CD14-positive monocyte (primary cell): ENCODE results near the gene DENND1B. TPM values are rescaled to one million over a fixed set of nuclear protein-coding genes. Genes with fewer than 3 reads are reported as not detected.

Experiments
- DNase-seq, 3 donors: peaks; one replicate each; pipeline ENCODE4 v3.0.0-alpha.2; 2011 to 2022
- H2AFZ ChIP-seq: 2 replicates; pipeline ENCODE4 v1.6.0; 2012; ENCODE audit warnings: mild to moderate bottlenecking, low read depth, low read length, inconsistent platforms; ENCODE audit not compliant: insufficient read depth, poor library complexity, severe bottlenecking
- H3K27ac ChIP-seq, 2 donors: 1 replicate in 1 of 2; 2 replicates in 1 of 2; pipeline ENCODE4 v1.5.1; 2012 to 2013; ENCODE audit warnings: low read length in 2 of 2, control low read depth in 1 of 2, inconsistent platforms in 1 of 2, low read depth in 1 of 2, mild to moderate bottlenecking in 1 of 2
- H3K27me3 ChIP-seq, 2 donors: one replicate each; pipeline versions ENCODE4 v1.6.0 to v1.6.1; 2011 to 2013; ENCODE audit warnings: low read length in 2 of 2; ENCODE audit not compliant: control insufficient read depth in 2 of 2, insufficient read depth in 2 of 2
- H3K36me3 ChIP-seq, 2 donors: replicated peaks in 1 of 2; 1 replicate in 1 of 2; 2 replicates in 1 of 2; pipeline versions ENCODE4 v1.5.1 to v1.6.1; 2012 to 2013; ENCODE audit warnings: low read length in 2 of 2, control low read depth in 1 of 2, inconsistent platforms in 1 of 2, mild to moderate bottlenecking in 1 of 2; ENCODE audit not compliant: insufficient read depth in 2 of 2, control insufficient read depth in 1 of 2
- H3K4me1 ChIP-seq, 2 donors: 1 replicate in 1 of 2; 2 replicates in 1 of 2; pipeline versions ENCODE4 v1.5.1 to v1.6.1; 2012 to 2013; ENCODE audit warnings: low read length in 2 of 2, control low read depth in 1 of 2, inconsistent platforms in 1 of 2, mild to moderate bottlenecking in 1 of 2, moderate library complexity in 1 of 2; ENCODE audit not compliant: insufficient read depth in 2 of 2, control insufficient read depth in 1 of 2
- H3K4me2 ChIP-seq: replicated peaks from 2 replicates; pipeline ENCODE3; 2012; ENCODE audit warnings: low read length, moderate library complexity, mild to moderate bottlenecking; ENCODE audit not compliant: poor library complexity, severe bottlenecking; ENCODE audit errors: extremely low read depth
- H3K4me3 ChIP-seq, 3 experiments: fragments of 200-600 bp in 1 of 3; sonication (generic) in 1 of 3; replicated peaks in 1 of 3; 1 replicate in 2 of 3; 2 replicates in 1 of 3; pipeline ENCODE4 v1.5.1; 2011 to 2013; ENCODE audit warnings: low read length in 3 of 3, mild to moderate bottlenecking in 3 of 3, control low read depth in 2 of 3, low read depth in 2 of 3, inconsistent platforms in 1 of 3, moderate library complexity in 1 of 3
- H3K79me2 ChIP-seq: 2 replicates; pipeline ENCODE4 v1.6.0; 2012; ENCODE audit warnings: mild to moderate bottlenecking, control low read depth, inconsistent platforms, low read length, moderate library complexity; ENCODE audit not compliant: insufficient read depth
- H3K9ac ChIP-seq: 2 replicates; pipeline ENCODE4 v1.6.0; 2017; ENCODE audit warnings: low read length, mild to moderate bottlenecking; ENCODE audit not compliant: insufficient read depth, poor library complexity, severe bottlenecking
- H3K9me3 ChIP-seq, 2 donors: replicated peaks in 1 of 2; 1 replicate in 1 of 2; 2 replicates in 1 of 2; pipeline versions ENCODE4 v1.5.1 to v1.6.1; 2012 to 2013; ENCODE audit warnings: low read length in 2 of 2, control low read depth in 1 of 2; ENCODE audit not compliant: control insufficient read depth in 1 of 2, insufficient read depth in 1 of 2
- H4K20me1 ChIP-seq: 2 replicates; pipeline ENCODE4 v1.6.0; 2012; ENCODE audit warnings: mild to moderate bottlenecking, low read length, control low read depth, moderate library complexity; ENCODE audit not compliant: insufficient read depth
- H3K27ac Mint-ChIP-seq, 7 donors: one replicate each; pipeline ENCODE4 v1.8.0; 2020; ENCODE audit warnings: mild to moderate bottlenecking in 7 of 7, mixed read lengths in 7 of 7, moderate library complexity in 6 of 7, inconsistent platforms in 2 of 7
- H3K27me3 Mint-ChIP-seq, 3 donors: one replicate each; pipeline ENCODE4 v1.8.0; 2021 to 2022; ENCODE audit warnings: low read depth in 3 of 3, mild to moderate bottlenecking in 3 of 3, mixed read lengths in 3 of 3, moderate library complexity in 3 of 3, inconsistent platforms in 1 of 3
- H3K36me3 Mint-ChIP-seq, 2 donors: one replicate each; pipeline ENCODE4 v1.8.0; 2020; ENCODE audit warnings: mixed read lengths in 2 of 2, inconsistent platforms in 1 of 2, mild to moderate bottlenecking in 1 of 2
- H3K4me1 Mint-ChIP-seq: one replicate; pipeline ENCODE4 v1.8.0; 2020; ENCODE audit warnings: mild to moderate bottlenecking, mixed read lengths
- H3K4me3 Mint-ChIP-seq, 2 donors: one replicate each; pipeline ENCODE4 v1.8.0; 2020; ENCODE audit warnings: mild to moderate bottlenecking in 2 of 2, mixed read lengths in 2 of 2, moderate library complexity in 1 of 2
- H3K9me3 Mint-ChIP-seq, 7 donors: one replicate each; pipeline ENCODE4 v1.8.0; 2020 to 2022; ENCODE audit warnings: mixed read lengths in 7 of 7, mild to moderate bottlenecking in 6 of 7, moderate library complexity in 6 of 7, inconsistent platforms in 2 of 7
- WGBS: methylation state at CpG from one replicate; pipeline ENCODE4 v1.1.5; 2013; ENCODE audit warnings: missing lambda C conversion rate; ENCODE audit not compliant: insufficient coverage; 5-methylcytosine and 5-hydroxymethylcytosine counted together
- intact Hi-C, 2 donors: fragments of 100-400 bp; cut with micrococcal nuclease; formaldehyde crosslinking; loops; one replicate each; pipeline versions ENCODE4 v1.15.0 to v1.15.1; 2023
- polyA plus RNA-seq, 3 donors: library from polyadenylated mRNA; depleted of rRNA in 1 of 3; unstranded in 2 of 3; stranded (reverse) in 1 of 3; fragments of 300-500 nt in 2 of 3; fragments of >200 nt in 1 of 3; fragmentation: Illumina TruSeq in 2 of 3; gene quantifications; 1 replicate in 2 of 3; 2 replicates in 1 of 3; pipeline ENCODE4 v1.2.3, GENCODE V29; 2012 to 2021
- TF ChIP-seq, protein P1 (sequence below): fragments of 200-600 bp; IDR thresholded peaks from one replicate; pipeline ENCODE4 v1.8.0; 2022; ENCODE audit warnings: antibody characterized with exemption, mild to moderate bottlenecking

Gene DENND1B
- polyA plus RNA-seq, 3 donors = 3.0 to 8.2 (median 5.7) TPM

DNA sequence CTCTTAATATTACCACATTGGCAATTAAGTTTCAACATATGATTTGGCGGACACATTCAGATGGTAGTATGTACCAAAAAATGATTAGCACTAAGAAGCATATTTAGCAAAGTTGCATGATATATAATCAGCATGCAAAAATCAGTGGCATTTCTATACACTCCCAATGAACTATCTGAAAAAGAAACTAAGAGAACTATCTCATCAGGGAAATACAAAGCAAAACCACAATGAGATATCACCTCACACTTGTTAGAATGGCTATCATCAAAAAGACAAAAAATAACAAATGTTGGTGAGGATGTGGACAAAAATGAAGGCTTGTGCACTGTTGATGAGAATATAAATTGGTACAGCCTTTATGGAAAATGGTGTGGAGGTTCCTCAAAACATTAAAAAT is 31.4 kb upstream of the DENND1B start:
- peaks cover 3 to 6% of the 10 kb centered on the region in 2 donors for H3K9me3 ChIP-seq
- intact Hi-C loops = no loop called here
- H3K4me3 Mint-ChIP-seq = no peak overlapping the region
- peaks cover 4 to 18% (median 10%) of the 10 kb centered on the region in 7 donors for H3K9me3 Mint-ChIP-seq
- H3K27ac Mint-ChIP-seq = no peak overlapping the region
- DNase-seq = no peak
- TF ChIP-seq, protein P1, sequence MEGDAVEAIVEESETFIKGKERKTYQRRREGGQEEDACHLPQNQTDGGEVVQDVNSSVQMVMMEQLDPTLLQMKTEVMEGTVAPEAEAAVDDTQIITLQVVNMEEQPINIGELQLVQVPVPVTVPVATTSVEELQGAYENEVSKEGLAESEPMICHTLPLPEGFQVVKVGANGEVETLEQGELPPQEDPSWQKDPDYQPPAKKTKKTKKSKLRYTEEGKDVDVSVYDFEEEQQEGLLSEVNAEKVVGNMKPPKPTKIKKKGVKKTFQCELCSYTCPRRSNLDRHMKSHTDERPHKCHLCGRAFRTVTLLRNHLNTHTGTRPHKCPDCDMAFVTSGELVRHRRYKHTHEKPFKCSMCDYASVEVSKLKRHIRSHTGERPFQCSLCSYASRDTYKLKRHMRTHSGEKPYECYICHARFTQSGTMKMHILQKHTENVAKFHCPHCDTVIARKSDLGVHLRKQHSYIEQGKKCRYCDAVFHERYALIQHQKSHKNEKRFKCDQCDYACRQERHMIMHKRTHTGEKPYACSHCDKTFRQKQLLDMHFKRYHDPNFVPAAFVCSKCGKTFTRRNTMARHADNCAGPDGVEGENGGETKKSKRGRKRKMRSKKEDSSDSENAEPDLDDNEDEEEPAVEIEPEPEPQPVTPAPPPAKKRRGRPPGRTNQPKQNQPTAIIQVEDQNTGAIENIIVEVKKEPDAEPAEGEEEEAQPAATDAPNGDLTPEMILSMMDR = no peak
- no peak overlapping the region for H3K4me2 ChIP-seq
- H3K4me1 ChIP-seq = no peaks in the 10 kb centered on the region
- no peak overlapping the region for H3K4me3 ChIP-seq
- no peak overlapping the region for H3K27ac ChIP-seq
- H3K79me2 ChIP-seq = no peaks in the 10 kb centered on the region
- H3K27me3 Mint-ChIP-seq = no peaks in the 10 kb centered on the region
- H3K36me3 ChIP-seq = no peaks in the 10 kb centered on the region
- no peaks in the 10 kb centered on the region for H4K20me1 ChIP-seq
- no CpG with 5 or more reads among the region's 1 CpG for WGBS
- no peaks in the 10 kb centered on the region for H3K4me1 Mint-ChIP-seq
- no peaks in the 10 kb centered on the region for H3K36me3 Mint-ChIP-seq
- no peak overlapping the region for H2AFZ ChIP-seq
- H3K27me3 ChIP-seq = no peaks in the 10 kb centered on the region
- H3K9ac ChIP-seq = no peak overlapping the region

DNA sequence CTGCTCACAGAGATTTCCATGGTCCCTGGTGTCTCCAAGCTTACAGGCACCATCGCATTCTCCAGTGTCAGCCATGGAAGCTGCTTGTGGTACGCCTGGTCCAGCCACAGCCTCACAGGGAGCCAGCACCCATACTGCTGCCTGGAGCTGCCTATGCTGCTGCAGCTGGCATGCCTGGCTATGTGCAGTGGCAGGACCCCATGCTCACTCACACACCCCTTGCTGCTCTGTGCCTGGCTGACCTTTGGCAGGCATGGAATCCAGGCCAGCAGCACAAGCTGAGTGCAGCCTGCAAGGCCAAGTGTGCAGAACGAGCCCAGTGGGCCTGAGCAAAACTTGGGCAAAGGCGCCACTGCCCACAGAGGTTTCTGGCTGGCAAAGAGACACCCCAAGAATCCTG is 26.4 kb upstream of the DENND1B start:
- Mint-ChIP-seq H3K27me3 (no peaks in the 10 kb centered on the region), H3K9me3 (peaks cover 38 to 56% (median 46%) of the 10 kb centered on the region in 7 donors), H3K4me3 (no peak overlapping the region), H3K36me3 (no peaks in the 10 kb centered on the region), H3K27ac (no peak overlapping the region), H3K4me1 (no peaks in the 10 kb centered on the region)
- intact Hi-C loops = no loop called here
- Histone ChIP-seq H2AFZ (no peak overlapping the region), H3K27ac (no peak overlapping the region), H3K27me3 (no peaks in the 10 kb centered on the region), H3K9ac (no peak overlapping the region), H3K4me3 (no peak overlapping the region), H3K4me2 (no peak overlapping the region), H3K9me3 (peaks cover 37 to 42% of the 10 kb centered on the region in 2 donors), H4K20me1 (no peaks in the 10 kb centered on the region), H3K36me3 (no peaks in the 10 kb centered on the region), H3K79me2 (no peaks in the 10 kb centered on the region), H3K4me1 (no peaks in the 10 kb centered on the region)
- DNase-seq = no peak
- TF ChIP-seq, protein P1 = no peak
- WGBS = 92% methylated on average over 2 of the region's 4 CpGs
